ENCODE data around the gene HSPB6. TPM values are rescaled to one million over a fixed set of nuclear protein-coding genes. Genes with fewer than 3 reads are reported as not detected.

HSPB6 gene
- total RNA-seq, 4 donors from 2014 or later: 44.9 to 119 (median 96.6) TPM

DNA sequence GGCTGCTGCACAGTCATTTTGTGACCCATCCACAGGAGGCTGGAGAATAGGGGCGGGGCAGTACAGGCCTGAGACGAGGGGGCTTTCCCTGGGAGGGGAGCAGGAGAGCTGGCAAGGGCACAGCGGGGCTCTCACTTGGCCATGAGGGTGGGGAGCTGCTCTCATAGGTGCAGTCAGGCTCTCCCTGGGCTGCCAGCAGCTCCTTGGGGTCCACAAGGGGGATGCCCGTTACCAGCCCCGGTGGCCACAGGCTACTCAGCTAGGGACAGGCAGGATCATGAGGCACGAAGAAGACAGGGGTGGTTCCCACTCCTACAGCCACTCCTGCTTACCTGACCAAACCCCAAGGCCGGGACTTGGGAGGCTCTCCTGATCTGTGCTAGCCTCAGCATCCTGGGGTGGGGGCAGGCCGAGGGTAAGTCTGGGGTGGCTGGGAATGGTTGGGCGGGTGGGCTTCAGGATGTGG is 35.0 kb upstream of the HSPB6 start:
- no peak overlapping the region for H3K4me3 ChIP-seq
- no peaks in the 10 kb centered on the region for H3K9me3 ChIP-seq
- TF ChIP-seq CTCF (IDR thresholded peaks at IDR 0.05): no peak
- no peak for TF ChIP-seq POLR2AphosphoS5 (IDR thresholded peaks at IDR 0.05)
- no peak for TF ChIP-seq EP300 (IDR thresholded peaks at IDR 0.05)
- TF ChIP-seq POLR2A (IDR thresholded peaks at IDR 0.05): no peak
- no CpG with 5 or more reads among the region's 9 CpGs for WGBS, 2 donors (ENCODE audit: low coverage in 1 of 2)
- peaks cover 0 to 9% of the 10 kb centered on the region in 2 donors for H3K36me3 ChIP-seq
- H3K27ac ChIP-seq: no peak overlapping the region
- H3K27me3 ChIP-seq: peaks cover 45% of the 10 kb centered on the region
- no peak for ATAC-seq
- H3K4me1 ChIP-seq: no peaks in the 10 kb centered on the region

GRCh38 chr19:35790981-35791813 is 34.4 kb upstream of the HSPB6 start:
- Histone ChIP-seq H3K27ac (no peak overlapping the region), H3K4me1 (no peaks in the 10 kb centered on the region), H3K27me3 (peaks cover 39% of the 10 kb centered on the region), H3K4me3 (no peak overlapping the region), H3K36me3 (peaks cover 0 to 14% of the 10 kb centered on the region in 2 donors), H3K9me3 (no peaks in the 10 kb centered on the region)
- TF ChIP-seq POLR2AphosphoS5 (IDR thresholded peaks at IDR 0.05) (no peak), CTCF (IDR thresholded peaks at IDR 0.05) (no peak), POLR2A (IDR thresholded peaks at IDR 0.05) (no peak), EP300 (IDR thresholded peaks at IDR 0.05) (no peak)
- ATAC-seq: no peak
- 20 to 50% methylated on average over 1 to 2 of the region's 20 CpGs for WGBS, 2 donors (ENCODE audit: low coverage in 1 of 2)

GRCh38 chr19:35789978-35790944 is 33.4 kb upstream of the HSPB6 start:
- no peak for ATAC-seq
- no peak overlapping the region for H3K4me3 ChIP-seq
- no peaks in the 10 kb centered on the region for H3K9me3 ChIP-seq
- no CpG with 5 or more reads among the region's 19 CpGs for WGBS, 2 donors (ENCODE audit: low coverage in 1 of 2)
- peaks cover 31% of the 10 kb centered on the region for H3K27me3 ChIP-seq
- H3K36me3 ChIP-seq: peaks cover 0 to 23% of the 10 kb centered on the region in 2 donors
- no peaks in the 10 kb centered on the region for H3K4me1 ChIP-seq
- TF ChIP-seq POLR2AphosphoS5 (IDR thresholded peaks at IDR 0.05) (no peak), CTCF (IDR thresholded peaks at IDR 0.05) (no peak), EP300 (IDR thresholded peaks at IDR 0.05) (no peak), POLR2A (IDR thresholded peaks at IDR 0.05) (no peak)
- no peak overlapping the region for H3K27ac ChIP-seq

DNA sequence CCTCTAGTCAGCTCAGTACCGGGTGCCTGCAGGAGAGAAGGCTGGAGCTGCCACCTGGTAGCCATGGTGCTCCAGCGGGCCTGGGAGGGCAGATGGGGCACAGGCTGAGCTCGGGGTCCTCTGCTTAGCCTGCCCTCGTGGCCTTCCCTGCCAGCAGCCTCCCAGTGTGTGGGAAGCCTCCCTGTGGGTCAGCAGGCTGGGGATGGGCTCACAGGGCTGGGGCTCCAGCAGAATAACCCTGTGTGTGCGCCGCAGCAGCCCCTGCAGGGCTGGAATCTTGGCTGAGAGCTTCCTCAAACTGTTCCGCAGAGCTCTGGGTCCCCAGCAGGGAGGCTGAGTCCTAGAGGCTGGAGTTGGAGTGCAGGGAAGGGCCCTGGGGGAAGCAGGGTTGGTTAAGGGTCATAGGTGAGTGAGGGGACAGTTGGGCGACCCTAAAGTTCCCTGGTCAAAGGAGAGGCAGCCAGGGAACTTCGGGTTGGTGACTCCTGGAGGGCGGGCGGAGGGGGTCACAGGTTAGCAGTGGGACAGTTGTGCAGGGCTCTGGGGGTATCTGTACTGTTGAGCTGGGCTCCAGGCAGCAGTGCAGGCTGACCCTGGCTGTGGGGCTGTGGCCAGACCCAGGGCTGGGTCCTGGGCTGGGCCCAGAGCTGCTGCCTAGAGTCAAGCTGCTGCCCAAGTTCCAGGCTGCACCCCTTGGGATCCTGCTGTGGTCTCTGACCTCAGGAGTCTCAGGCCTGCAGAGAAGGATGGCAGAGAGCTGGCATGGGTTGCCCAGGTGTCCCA is 32.6 kb upstream of the HSPB6 start:
- WGBS, 2 donors (ENCODE audit: low coverage in 1 of 2): 88% methylated on average over 4 of the region's 11 CpGs; no CpG with 5 or more reads in 1 of the 2 donors
- no peak overlapping the region for H3K27ac ChIP-seq
- peaks cover 0 to 32% of the 10 kb centered on the region in 2 donors for H3K36me3 ChIP-seq
- H3K9me3 ChIP-seq: no peaks in the 10 kb centered on the region
- TF ChIP-seq POLR2AphosphoS5 (IDR thresholded peaks at IDR 0.05) (no peak), EP300 (IDR thresholded peaks at IDR 0.05) (no peak), CTCF (IDR thresholded peaks at IDR 0.05) (no peak), POLR2A (IDR thresholded peaks at IDR 0.05) (no peak)
- no peaks in the 10 kb centered on the region for H3K4me1 ChIP-seq
- ATAC-seq: no peak
- no peak overlapping the region for H3K4me3 ChIP-seq
- peaks cover 29% of the 10 kb centered on the region for H3K27me3 ChIP-seq

Measured in gastroesophageal sphincter (tissue), 4 donors.